Activated naive CD4-positive, alpha-beta T cell treated with Interleukin-2 at 50 U/mL for 16 hours (primary cell): ENCODE data around the gene NFRKB.
"Not testable (repeated sequence)": the region's sequence is repeated elsewhere in the genome, so short reads cannot be mapped to it uniquely, and the experiment has no call there.

ENCODE experiments used
- DNase-seq: peaks from one replicate; pipeline ENCODE4 v3.0.0-alpha.2; 2020

The NFRKB gene

DNA sequence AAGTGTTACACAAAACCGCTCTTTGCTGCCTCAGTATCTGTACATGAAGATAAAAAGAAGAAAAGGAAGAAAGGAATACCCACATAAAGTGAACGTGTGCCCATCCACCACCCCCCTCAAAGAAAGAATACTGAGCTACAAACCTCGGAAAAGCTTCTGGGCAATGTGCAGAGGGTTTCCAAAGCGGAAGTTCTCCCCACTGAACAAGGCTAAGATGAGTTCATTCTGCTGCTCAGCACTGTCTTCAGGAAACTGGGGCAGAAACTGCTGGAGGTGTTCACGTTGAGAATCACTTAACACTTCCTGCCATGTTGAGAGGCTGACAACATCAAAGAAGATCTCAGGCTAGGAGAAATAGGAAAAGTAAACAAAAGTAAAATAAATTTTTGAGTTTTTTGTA, 6.9 kb downstream of the NFRKB start:
- no peak for DNase-seq

DNA sequence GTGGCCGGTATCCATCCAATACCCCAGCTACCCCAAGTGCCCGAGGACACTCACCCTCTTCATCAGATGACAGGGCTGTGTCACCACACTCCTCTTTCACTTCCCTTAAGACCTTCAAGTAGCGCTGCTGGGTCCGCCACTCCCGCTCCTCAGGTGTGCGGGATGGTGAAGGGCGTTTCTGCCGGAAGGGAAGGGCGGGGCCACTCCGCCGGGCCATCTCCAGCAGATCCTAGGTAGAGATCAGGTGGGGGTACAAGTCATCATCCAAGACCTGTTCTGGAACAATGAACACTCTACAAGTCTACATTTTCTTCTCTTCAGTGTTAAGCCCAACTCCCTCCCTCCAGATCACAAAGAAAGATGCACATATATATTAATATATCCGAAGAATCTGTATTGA, 10.0 kb downstream of the NFRKB start:
- no peak for DNase-seq

DNA sequence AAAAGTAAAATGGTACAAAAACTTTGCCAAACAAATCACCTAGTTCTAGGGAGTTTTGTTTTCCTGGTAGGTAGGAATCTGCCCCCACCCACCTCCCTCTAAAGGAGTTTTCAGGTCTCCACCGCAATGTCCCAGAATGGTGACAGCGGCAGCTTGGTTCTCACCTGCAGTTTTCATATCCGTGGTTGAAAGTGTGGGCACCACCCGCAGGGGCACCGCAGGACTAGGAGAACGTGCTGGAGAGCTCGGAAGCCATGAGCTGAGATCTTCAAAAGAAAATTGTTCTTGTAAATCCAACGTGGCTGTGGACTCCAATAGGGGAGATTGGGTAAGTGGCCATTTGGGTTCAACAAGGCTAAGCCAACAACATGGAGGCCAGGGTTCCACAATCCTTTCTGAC, 10.8 kb downstream of the NFRKB start:
- no peak for DNase-seq

DNA sequence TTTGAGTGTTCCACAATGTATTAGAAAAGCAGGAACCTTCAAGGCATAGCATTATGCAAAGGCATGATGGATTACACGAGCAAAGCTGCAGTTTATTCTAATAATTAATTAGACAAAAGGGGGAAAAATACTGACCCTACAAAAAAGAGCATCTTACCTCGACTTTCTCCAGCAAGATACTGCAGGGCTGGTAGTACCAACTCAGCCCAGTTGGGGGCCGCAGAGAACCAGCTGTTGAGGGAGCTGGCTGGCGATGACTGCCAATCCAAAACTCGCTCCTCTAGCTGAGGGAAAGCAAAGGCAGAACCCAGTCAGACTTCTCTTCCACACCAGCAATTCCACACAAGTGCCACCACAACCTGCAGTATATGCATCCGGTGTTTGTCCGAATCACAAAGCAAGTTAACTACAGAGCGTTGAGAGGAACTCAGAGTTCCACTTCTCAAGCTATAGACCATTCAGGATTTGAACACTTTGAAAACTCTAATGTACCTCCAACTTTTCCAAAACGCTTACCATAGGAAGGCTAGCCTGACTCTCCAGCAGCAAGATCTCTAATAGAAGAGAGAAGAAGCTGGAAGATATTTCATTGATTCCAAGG, 13.7 kb downstream of the NFRKB start:
- DNase-seq = peak; percentile 28

DNA sequence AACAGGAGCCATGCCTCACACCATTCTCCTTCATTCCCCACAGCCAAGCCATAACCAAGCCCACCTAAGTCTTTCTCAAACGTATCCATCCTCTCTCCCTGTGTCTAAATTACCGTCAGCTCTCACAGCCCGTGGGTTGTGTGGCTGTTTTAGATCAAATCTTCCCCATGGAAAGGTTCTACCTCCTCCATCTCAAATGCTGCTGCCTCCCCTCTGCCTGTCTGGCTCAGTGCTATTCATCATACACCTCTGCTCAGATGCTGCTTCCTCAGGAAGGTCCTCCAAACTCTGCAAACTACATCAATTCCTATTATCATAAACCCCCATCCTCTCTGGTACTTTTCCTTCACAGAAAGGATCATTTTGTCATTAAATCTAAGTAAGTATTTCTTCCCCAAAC, 15.1 kb downstream of the NFRKB start:
- DNase-seq = no peak

DNA sequence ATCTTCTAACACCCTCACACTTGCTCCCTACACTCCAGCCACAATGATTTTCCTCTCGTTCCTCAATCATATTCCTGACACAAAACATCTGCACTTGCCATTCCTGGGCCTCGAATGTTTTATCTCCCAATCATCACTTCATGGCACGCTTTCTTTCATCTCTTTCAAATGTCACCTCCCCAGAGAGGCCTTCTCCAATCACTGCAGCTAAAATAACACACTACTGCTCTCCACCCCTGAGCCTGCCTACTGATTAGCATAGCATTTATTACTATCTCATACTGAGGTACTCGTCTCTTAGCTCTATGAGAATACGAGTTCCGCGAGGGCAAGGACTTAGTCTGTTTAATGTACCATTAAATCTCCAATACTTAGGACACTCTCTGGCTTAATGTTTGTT, 23.5 kb downstream of the NFRKB start:
- DNase-seq = no peak

DNA sequence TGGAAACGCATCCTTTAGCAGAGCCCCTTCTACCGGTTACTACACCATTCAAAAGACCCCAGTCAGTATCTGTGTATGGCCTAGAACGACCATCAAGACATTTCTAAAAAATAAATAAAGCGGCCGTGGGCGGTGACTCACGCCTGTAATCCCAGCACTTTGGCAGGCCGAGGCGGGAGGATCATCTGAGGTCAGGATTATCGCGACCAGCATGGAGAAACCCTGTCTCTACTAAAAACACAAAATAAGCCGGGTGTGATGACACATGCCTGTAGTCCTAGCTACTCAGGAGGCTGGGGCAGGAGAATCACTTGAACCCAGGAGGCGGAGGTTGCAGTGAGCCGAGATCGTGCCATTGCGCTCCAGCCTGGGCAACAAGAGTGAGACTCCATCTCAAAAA, 26.8 kb downstream of the NFRKB start:
- DNase-seq = not testable (repeated sequence)

DNA sequence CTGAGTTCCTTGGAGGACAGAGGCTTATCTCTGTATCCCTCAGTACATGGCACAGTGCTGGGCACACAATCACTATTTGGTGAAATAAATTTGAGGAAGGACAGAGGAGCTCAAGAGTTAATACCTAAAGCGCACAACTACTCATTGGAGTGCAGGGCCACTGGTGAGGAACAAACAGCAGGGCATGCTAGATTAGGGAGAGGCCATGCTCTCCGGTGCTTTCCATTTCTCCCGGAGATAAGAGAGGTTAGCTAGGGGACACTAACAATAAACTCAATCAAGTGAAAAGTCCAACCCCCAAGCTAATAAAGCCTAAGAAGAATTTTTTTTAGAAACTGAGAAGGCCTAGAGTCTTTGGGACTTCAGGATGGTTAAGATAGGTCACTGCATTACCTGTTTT, 29.1 kb downstream of the NFRKB start:
- DNase-seq = no peak

DNA sequence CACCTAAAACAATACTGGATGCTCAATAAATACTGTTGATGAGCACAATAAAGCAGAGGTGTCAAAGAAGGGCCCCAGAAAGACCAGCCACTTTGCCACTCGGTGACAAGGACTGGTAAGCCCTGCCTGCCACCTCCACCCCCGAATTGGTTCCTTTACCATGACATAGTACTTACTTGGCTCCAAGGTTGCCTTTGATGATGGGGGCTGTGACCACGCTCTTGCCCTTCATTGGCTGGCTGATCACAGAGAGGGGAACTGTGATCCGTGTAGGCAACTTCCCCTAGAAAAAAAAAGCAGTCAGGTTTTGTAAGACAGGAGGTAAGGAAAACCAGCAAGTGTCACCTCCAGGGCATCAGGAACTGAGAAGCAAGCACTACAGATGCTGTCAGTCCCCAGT, 29.7 kb downstream of the NFRKB start:
- DNase-seq = no peak

DNA sequence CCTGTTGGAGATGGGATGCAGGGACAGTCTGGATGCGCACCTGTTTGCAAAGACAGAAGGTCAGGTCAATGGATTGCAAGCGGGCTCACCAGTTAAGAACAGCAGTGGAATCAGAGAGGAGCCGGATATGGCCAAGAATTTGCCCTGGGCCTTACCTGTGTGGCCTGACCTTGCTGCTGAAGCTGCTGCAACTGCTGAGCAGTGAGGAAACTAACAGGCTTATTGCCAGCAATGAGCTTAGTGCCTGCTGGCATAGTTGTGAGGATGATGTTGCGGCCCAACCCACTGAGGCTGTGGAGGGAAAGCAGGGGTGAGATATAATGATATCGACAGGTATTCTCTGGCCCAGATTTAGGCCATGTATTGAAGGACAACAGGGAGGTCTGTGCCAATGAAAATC, 30.6 kb downstream of the NFRKB start:
- no peak for DNase-seq

DNA sequence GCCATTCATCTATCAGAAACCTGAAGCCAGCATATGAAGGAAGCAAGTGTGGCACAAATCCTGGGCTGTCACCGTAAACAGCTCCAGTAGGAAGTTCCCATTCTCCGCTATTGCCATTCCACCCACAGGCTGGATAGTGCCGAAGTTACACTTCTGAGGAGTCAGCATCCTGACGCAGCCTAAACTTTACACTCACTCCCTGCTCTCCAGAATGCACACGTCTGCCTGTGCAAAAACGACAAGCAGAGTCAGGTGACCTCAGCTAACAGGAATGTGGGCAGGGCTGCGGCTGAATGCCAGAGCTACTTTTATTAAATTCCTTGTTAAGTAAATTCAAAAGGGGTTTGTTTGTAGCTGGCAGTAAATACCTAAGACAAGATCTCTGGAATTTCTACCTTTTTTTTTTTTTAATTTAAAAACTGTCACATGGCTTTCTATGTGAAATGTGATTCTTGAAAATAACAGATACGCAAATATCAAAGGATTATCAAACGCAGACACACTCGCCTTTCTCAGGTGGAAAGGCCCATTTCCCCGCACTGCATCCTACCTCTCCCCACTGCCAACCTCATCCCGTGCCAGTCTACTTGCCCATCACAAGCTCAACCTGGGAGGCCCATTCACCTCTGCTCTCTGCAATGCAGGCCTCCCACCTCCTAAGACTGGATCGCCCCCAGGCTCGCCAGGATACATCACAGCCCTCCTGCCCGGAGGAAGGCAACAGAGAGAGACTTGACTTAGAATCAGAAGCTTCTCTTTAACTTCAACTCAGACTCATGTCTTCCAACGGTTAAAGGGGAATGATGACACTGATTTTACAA, 33.5 kb downstream of the NFRKB start:
- no peak for DNase-seq

DNA sequence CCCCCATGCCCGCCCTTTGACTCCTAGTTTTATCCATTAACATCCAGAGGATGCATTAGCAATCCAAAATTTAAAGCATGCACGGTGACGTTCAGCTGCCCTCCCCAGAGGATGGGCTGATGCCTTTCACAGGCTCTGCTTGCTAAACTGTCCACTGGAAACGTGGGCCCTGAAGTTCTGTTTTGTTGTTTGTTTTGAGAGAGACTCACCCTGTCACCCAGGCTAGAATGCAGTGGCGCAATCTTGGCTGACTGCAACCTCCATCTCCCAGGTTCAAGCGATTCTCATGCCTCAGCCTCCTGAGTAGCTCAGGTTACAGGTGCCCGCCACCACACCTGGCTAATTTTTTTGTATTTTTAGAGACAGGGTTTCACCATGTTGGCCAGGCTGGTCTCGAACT, 39.3 kb downstream of the NFRKB start:
- DNase-seq = no peak

DNA sequence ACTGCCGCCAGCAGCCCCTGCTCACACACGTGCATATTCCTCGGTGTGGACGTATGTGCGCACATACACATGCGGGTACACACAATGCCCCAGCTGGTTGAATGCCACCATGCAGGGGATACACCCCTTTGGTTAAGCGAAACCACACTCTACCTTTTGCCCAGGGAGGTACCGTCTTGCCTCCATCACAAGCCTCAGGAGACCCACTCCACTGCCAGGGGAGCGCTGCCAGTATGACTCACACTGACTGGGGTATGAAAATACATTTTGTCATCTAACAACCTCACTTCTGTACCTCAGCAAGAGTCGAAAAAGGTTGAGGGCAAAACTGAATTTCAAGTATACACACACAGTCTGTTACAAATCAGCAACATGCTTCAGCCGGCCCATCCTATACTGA, 40.3 kb downstream of the NFRKB start:
- DNase-seq = no peak

DNA sequence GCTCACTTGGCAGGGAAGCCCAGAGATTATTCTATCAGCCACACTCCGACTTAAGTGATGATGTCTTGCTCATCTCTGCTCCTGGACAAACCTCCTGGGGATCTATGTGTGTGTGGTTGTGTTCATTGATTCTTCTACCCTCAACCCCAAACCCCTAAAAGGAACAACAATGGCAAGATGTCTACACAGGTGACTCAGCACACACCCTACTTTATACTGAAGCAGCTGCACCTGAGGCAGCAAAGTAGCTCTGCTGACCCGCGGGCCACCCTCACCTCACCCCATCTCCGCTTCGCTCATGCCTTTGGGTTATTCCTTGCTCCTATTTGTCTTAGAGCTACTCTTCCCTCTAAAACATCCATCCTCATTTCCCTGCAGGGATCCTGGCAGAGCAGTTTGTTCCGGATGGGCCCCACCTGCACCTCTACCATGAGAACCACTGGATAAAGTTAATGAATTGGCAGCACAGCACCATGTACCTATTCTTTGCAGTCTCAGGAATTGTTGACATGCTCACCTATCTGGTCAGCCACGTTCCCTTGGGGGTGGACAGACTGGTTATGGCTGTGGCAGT, 41.1 kb downstream of the NFRKB start:
- no peak for DNase-seq

DNA sequence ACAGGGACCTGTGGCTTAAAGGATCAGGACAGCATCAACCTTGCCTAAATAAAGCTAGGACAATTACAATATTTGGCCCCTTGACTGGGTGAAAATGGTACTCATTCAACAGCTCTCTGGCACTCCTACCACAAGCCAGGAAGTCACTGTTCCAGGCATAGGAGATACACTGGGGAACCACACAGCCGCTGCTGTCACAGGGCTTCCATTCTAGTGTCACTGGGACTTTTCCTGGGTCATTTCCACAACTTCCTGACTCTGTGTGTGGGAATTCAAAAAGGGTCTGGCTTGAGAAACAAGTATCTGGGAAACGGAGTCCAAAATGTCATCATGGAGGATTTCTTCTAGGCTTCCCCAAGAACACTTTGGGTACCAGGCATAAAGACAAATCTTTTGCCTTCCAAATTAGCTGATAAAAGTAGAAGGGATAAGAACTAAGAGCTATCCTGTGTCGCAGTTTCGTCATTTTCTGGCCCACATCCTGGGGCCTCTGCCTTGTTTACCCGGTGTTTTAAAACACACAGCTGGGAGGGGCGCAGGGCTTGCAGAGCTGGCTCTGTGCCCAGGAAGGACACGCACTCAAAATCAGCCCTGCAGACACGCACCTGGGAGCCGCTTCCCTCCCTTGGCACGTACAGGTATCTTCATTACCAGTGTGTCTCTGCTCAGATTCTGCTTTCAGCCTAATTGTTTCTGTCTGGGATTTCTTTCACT, 41.7 kb downstream of the NFRKB start:
- peak; percentile 57 for DNase-seq

DNA sequence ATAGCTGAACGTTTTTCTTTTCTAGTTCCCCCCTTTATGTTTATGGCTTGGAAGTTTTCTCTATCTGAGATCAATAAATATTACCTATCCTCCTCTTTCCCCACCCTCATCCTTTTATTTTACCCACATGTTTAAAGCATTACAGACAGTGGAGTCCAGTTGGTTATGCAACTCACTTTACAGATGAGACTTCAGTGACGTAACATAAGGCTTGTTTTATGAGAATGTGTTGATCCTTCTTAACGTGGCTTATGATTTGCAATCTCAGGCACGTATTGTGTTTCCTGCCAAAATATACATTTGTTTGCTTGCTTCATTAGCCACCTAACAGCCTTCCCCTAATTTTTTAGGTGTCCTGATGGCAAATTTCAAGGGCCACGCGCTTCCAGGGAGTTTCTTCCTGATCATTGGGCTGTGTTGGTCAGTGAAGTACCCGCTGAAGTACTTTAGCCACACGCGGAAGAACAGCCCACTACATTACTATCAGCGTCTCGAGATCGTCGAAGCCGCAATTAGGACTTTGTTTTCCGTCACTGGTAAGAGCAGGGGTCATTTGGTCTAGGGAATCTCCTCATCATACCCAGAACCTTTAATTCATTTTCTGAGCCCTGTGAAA, 43.1 kb downstream of the NFRKB start:
- no peak for DNase-seq

DNA sequence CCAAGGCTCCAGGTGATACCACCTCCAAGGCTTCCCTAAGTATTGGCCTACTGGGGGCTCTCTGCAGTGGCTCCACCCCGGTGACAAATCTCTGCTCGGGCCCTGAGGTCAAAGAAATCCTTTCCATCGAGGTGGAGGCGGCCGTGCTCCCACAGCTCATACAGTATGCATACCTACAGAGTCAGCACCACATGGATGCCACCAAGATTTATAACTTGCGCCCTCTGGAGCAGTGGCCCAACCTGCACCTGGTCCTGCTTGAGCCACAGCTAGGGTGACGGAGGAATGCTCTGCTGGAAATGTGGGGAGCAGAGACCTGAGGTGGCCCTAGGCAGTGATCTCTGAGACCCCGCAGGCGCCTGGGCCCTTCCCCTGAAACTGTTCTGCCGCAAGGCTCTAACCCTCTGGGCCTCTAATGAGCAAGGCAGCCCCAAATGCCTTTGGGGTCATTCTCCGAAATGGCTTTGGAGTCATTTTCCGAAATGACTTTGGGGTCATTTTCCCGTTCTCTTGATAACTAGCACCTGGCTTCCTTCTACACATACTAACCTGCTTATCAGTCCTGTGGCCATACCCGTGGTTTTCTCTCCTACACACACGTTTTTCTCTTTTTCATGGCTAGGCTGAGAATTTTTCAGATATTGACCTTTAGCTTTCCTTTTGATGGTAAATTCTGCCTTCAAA, 45.8 kb downstream of the NFRKB start:
- DNase-seq = no peak

DNA sequence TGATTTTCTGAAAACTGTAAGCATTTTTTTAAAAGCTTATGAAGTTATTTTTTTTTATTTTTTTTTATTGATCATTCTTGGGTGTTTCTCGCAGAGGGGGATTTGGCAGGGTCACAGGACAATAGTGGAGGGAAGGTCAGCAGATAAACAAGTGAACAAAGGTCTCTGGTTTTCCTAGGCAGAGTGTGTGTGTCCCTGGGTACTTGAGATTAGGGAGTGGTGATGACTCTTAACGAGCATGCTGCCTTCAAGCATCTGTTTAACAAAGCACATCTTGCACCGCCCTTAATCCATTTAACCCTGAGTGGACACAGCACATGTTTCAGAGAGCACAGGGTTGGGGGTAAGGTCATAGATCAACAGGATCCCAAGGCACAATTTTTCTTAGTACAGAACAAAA, 48.0 kb downstream of the NFRKB start:
- DNase-seq = not testable (repeated sequence)

DNA sequence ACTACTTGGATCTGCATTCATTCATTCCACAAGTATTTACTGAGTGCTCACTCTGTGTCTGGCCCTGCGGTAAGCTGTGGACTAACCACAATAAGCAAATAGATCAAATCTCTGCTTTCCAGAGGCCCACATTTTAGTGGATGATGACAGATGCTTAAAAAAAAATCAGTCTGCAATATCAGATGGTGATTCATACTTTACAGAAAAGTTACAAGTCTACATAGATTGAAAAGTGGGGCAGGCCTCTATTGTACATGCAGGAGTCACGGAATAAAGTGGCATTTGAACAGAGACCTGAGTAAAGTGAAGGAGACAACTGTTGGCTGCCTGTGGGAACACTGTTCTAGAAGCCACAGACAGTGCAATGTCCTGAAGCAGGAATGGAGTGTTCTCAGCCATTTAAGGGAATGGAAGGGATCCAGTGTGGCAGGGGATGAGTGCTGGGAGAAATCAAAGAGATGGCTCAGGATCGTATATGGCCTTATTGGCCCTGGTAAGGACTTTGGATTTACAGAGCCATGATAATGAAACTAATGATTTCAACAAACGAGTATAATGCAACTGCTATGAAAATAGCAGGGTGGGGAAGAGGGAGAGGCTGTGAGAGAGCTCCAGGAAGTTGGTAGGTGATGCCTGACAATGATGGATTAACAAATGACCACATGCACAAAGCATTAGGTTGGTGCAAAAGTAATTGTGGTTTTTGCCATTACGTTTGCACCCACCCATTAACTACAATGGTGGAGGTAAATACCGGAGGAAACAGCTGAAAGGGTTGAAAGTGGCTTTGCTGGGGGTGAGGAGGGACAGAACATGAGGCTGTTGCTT, 48.7 kb downstream of the NFRKB start:
- DNase-seq = peak; percentile 30
